ENCODE data around the gene AFF1. TPM values are rescaled to one million over a fixed set of nuclear protein-coding genes. Genes with fewer than 3 reads are reported as not detected.

Gene AFF1
- total and polyA plus RNA-seq, 2 donors (not counting 1 experiment from before 2014, with no cell fraction given), result 15.5 to 21.1 TPM

GRCh38 chr4:86921608-86922252 is 13.1 kb upstream of the AFF1 start:
- TF ChIP-seq CTCF (conservative IDR thresholded peaks at IDR 0.05 in 1 of 2, IDR thresholded peaks at IDR 0.05 in 1 of 2; ENCODE audit: low read depth in 1 of 2, low read length in 2 of 2) (no peak), EZH2 (IDR thresholded peaks at IDR 0.05; ENCODE audit: low read length, missing control alignments) (no peak)
- H2AFZ ChIP-seq (ENCODE audit: low read length), result no peak overlapping the region
- H3K27me3 ChIP-seq (ENCODE audit: control insufficient read depth, insufficient read depth, low read length), result no peaks in the 10 kb centered on the region
- no peak overlapping the region for H3K4me3 ChIP-seq (replicated peaks in 1 of 4; ENCODE audit: control extremely low read depth in 1 of 4, insufficient read depth in 1 of 4, low read depth in 3 of 4, low read length in 4 of 4)
- no peak overlapping the region for H3K4me2 ChIP-seq (ENCODE audit: extremely low read depth, insufficient read depth, low read length)
- no peaks in the 10 kb centered on the region for H3K9me3 ChIP-seq (ENCODE audit: control insufficient read depth, insufficient read depth, low read depth, low read length)
- no peaks in the 10 kb centered on the region for H3K79me2 ChIP-seq (ENCODE audit: control insufficient read depth, insufficient read depth, low read length)
- no peak overlapping the region for H3K9ac ChIP-seq (ENCODE audit: insufficient read depth, low read length)
- H3K36me3 ChIP-seq (ENCODE audit: control insufficient read depth, insufficient read depth, low read length), result no peaks in the 10 kb centered on the region
- no peak overlapping the region for H3K27ac ChIP-seq (ENCODE audit: insufficient read depth, low read length)
- peaks cover 5% of the 10 kb centered on the region for H3K4me1 ChIP-seq (ENCODE audit: control insufficient read depth, extremely low read depth, insufficient read depth, low read length)
- DNase-seq (ENCODE audit: low read depth in 2 of 2), result peak in 1 of 2 donors; percentile 46
- H4K20me1 ChIP-seq (ENCODE audit: control insufficient read depth, extremely low read depth, insufficient read depth, low read length), result no peaks in the 10 kb centered on the region

- peak; percentile 64 to 69 for DNase-seq (ENCODE audit: low read depth in 2 of 2)
- Histone ChIP-seq H3K27me3 (ENCODE audit: control insufficient read depth, insufficient read depth, low read length) (no peaks in the 10 kb centered on the region), H3K9ac (ENCODE audit: insufficient read depth, low read length) (no peak overlapping the region), H3K4me2 (ENCODE audit: extremely low read depth, insufficient read depth, low read length) (no peak overlapping the region), H3K36me3 (ENCODE audit: control insufficient read depth, insufficient read depth, low read length) (no peaks in the 10 kb centered on the region), H3K4me1 (ENCODE audit: control insufficient read depth, extremely low read depth, insufficient read depth, low read length) (peaks cover 14% of the 10 kb centered on the region), H3K79me2 (ENCODE audit: control insufficient read depth, insufficient read depth, low read length) (no peaks in the 10 kb centered on the region), H2AFZ (ENCODE audit: low read length) (no peak overlapping the region), H3K27ac (ENCODE audit: insufficient read depth, low read length) (no peak overlapping the region), H3K9me3 (ENCODE audit: control insufficient read depth, insufficient read depth, low read depth, low read length) (no peaks in the 10 kb centered on the region), H3K4me3 (replicated peaks in 1 of 4; ENCODE audit: control extremely low read depth in 1 of 4, insufficient read depth in 1 of 4, low read depth in 3 of 4, low read length in 4 of 4) (no peak overlapping the region), H4K20me1 (ENCODE audit: control insufficient read depth, extremely low read depth, insufficient read depth, low read length) (no peaks in the 10 kb centered on the region)
- TF ChIP-seq EZH2 (IDR thresholded peaks at IDR 0.05; ENCODE audit: low read length, missing control alignments) (no peak), CTCF (conservative IDR thresholded peaks at IDR 0.05 in 1 of 2, IDR thresholded peaks at IDR 0.05 in 1 of 2; ENCODE audit: low read depth in 1 of 2, low read length in 2 of 2) (no peak)
Measured at GRCh38 chr4:86924811-86925210, 10.0 kb upstream of the AFF1 start.

GRCh38 chr4:86926435-86927086 is 8.2 kb upstream of the AFF1 start:
- H3K4me2 ChIP-seq (ENCODE audit: extremely low read depth, insufficient read depth, low read length), result no peak overlapping the region
- no peaks in the 10 kb centered on the region for H3K27me3 ChIP-seq (ENCODE audit: control insufficient read depth, insufficient read depth, low read length)
- no peak overlapping the region for H3K4me3 ChIP-seq (replicated peaks in 1 of 4; ENCODE audit: control extremely low read depth in 1 of 4, insufficient read depth in 1 of 4, low read depth in 3 of 4, low read length in 4 of 4)
- H3K36me3 ChIP-seq (ENCODE audit: control insufficient read depth, insufficient read depth, low read length), result no peaks in the 10 kb centered on the region
- peaks cover 14% of the 10 kb centered on the region for H3K4me1 ChIP-seq (ENCODE audit: control insufficient read depth, extremely low read depth, insufficient read depth, low read length)
- DNase-seq (ENCODE audit: low read depth in 2 of 2), result peak in 1 of 2 donors; percentile 50
- no peaks in the 10 kb centered on the region for H4K20me1 ChIP-seq (ENCODE audit: control insufficient read depth, extremely low read depth, insufficient read depth, low read length)
- TF ChIP-seq CTCF (conservative IDR thresholded peaks at IDR 0.05 in 1 of 2, IDR thresholded peaks at IDR 0.05 in 1 of 2; ENCODE audit: low read depth in 1 of 2, low read length in 2 of 2) (no peak), EZH2 (IDR thresholded peaks at IDR 0.05; ENCODE audit: low read length, missing control alignments) (no peak)
- no peak overlapping the region for H2AFZ ChIP-seq (ENCODE audit: low read length)
- H3K79me2 ChIP-seq (ENCODE audit: control insufficient read depth, insufficient read depth, low read length), result no peaks in the 10 kb centered on the region
- H3K9me3 ChIP-seq (ENCODE audit: control insufficient read depth, insufficient read depth, low read depth, low read length), result no peaks in the 10 kb centered on the region
- no peak overlapping the region for H3K27ac ChIP-seq (ENCODE audit: insufficient read depth, low read length)
- H3K9ac ChIP-seq (ENCODE audit: insufficient read depth, low read length), result no peak overlapping the region
